Activated naive CD4-positive, alpha-beta T cell treated with anti-CD3 and anti-CD28 coated beads for 36 hours (primary cell): ENCODE results near the gene CFH. TPM values are rescaled to one million over a fixed set of nuclear protein-coding genes. Genes with fewer than 3 reads are reported as not detected.

Experiments used
- CTCF ChIA-PET: fragments of 350-600 bp; sonication (Branson Sonifier 250); formaldehyde crosslinking; loops from one replicate; lab custom pipeline; 2021; ENCODE audit warnings: antibody characterized with exemption; lab: Charles Lee
- DNase-seq: peaks from one replicate; pipeline ENCODE4 v3.0.0-alpha.2; 2020
- H3K27ac Mint-ChIP-seq: one replicate; pipeline ENCODE4 v1.8.0; 2021; ENCODE audit warnings: mild to moderate bottlenecking, mixed read lengths
- H3K27me3 Mint-ChIP-seq: one replicate; pipeline ENCODE4 v1.8.0; 2021; ENCODE audit warnings: low read depth, mixed read lengths
- H3K36me3 Mint-ChIP-seq: one replicate; pipeline ENCODE4 v1.8.0; 2021; ENCODE audit warnings: low read depth, mixed read lengths
- H3K4me1 Mint-ChIP-seq: one replicate; pipeline ENCODE4 v1.8.0; 2021; ENCODE audit warnings: low read depth, mixed read lengths
- H3K4me3 Mint-ChIP-seq: one replicate; pipeline ENCODE4 v1.8.0; 2021; ENCODE audit warnings: mild to moderate bottlenecking, moderate library complexity, mixed read lengths
- H3K9me3 Mint-ChIP-seq: one replicate; pipeline ENCODE4 v1.8.0; 2021; ENCODE audit warnings: mixed read lengths
- intact Hi-C: fragments of 100-400 bp; cut with micrococcal nuclease; formaldehyde crosslinking; loops from one replicate; pipeline ENCODE4 v1.15.1; 2023
- total RNA-seq, 2 experiments: library from RNA; stranded (reverse); gene quantifications; one replicate each; pipeline ENCODE4 v1.2.3, GENCODE V29; 2021

Gene CFH
- total RNA-seq, 2 experiments from 2014 or later = not detected

- no peak overlapping the region for H3K27ac Mint-ChIP-seq
- no peaks in the 10 kb centered on the region for H3K36me3 Mint-ChIP-seq
- no peaks in the 10 kb centered on the region for H3K4me1 Mint-ChIP-seq
- intact Hi-C loops = no loop called here
- no peak overlapping the region for H3K4me3 Mint-ChIP-seq
- no peak for DNase-seq
- CTCF ChIA-PET = interaction anchor here (0.5 kb wide), 1 partner anchor 58 kb away, joined by 5 read pairs; no protein-coding TSS in a partner anchor
- H3K9me3 Mint-ChIP-seq = no peaks in the 10 kb centered on the region
- no peaks in the 10 kb centered on the region for H3K27me3 Mint-ChIP-seq
Observed at GRCh38 chr1:196640976-196641375, 10.9 kb upstream of the CFH start.

DNA sequence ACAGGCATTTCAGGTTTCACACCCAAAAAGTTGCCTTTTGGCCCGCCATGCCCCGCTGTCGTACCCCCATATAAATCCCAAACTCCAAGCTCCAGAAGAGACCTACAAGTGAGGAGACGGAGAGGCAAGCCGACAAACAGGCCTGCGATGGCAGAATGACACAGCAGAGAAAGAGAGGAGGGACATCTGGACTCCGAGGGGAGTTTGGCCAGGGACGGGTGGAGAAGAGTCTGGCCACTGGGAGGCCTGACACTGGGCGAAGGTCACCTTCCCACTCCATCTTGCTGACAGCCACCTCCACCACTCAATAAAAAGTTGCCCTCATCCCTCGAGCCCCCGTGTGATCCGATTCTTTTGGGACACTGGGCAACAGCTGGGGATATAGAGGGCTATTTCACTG is 1.9 kb upstream of the CFH start:
- H3K27ac Mint-ChIP-seq = no peak overlapping the region
- H3K36me3 Mint-ChIP-seq = no peaks in the 10 kb centered on the region
- peaks cover 2% of the 10 kb centered on the region for H3K27me3 Mint-ChIP-seq
- CTCF ChIA-PET = no interaction called here
- H3K9me3 Mint-ChIP-seq = no peaks in the 10 kb centered on the region
- H3K4me1 Mint-ChIP-seq = peaks cover 9% of the 10 kb centered on the region
- no peak for DNase-seq
- no peak overlapping the region for H3K4me3 Mint-ChIP-seq
- intact Hi-C loops = no loop called here

DNA sequence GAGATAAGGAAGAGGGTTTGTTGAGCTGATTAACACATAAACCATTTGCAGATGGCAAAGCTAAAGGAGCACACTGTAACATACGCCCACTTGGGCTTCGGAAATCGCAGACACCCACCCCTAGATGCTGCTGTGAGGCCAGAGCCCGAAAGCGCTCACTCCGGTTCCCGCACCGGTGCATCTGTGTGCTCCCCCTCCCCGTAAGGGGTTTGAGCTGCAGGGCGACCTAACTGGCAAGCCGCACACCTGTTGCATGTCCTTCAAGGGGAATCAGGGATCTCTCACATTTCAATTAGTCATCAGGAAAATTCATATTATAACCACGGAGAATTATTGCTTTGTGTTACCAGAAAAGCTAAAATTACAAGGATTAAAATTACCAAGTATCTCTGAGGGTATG is 1.4 kb upstream of the CFH start:
- intact Hi-C loops = no loop called here
- peaks cover 9% of the 10 kb centered on the region for H3K4me1 Mint-ChIP-seq
- H3K4me3 Mint-ChIP-seq = no peak overlapping the region
- H3K27me3 Mint-ChIP-seq = peaks cover 2% of the 10 kb centered on the region
- H3K36me3 Mint-ChIP-seq = no peaks in the 10 kb centered on the region
- no peak overlapping the region for H3K27ac Mint-ChIP-seq
- CTCF ChIA-PET = no interaction called here
- no peaks in the 10 kb centered on the region for H3K9me3 Mint-ChIP-seq
- no peak for DNase-seq

GRCh38 chr1:196651079-196651478 is 764 bp upstream of the CFH start:
- Mint-ChIP-seq H3K9me3 (no peaks in the 10 kb centered on the region), H3K36me3 (no peaks in the 10 kb centered on the region), H3K4me1 (peaks cover 9% of the 10 kb centered on the region), H3K4me3 (no peak overlapping the region), H3K27me3 (peaks cover 2% of the 10 kb centered on the region), H3K27ac (no peak overlapping the region)
- intact Hi-C loops = no loop called here
- CTCF ChIA-PET = no interaction called here
- DNase-seq = no peak

DNA sequence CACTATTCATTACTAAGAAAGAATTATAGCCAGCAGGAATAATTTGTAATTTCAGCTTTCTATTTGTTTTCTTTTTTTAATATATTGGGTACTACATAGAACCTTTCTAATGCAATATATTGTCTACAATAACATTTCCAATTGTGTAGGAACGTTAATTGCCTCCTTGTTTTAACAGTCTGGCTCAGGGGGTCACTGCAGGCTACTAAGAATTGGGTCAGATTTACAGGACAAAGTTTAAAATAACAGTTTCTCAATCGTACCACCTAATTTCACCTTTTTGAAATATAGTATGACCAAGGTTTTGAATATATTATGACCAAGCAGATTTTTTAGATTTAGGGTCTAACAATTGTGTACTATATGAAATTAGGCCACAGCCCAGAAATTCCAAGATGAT is 2.4 kb downstream of the CFH start:
- no peak overlapping the region for H3K4me3 Mint-ChIP-seq
- intact Hi-C loops = no loop called here
- no peak overlapping the region for H3K27ac Mint-ChIP-seq
- DNase-seq = no peak
- CTCF ChIA-PET = no interaction called here
- no peaks in the 10 kb centered on the region for H3K36me3 Mint-ChIP-seq
- H3K4me1 Mint-ChIP-seq = peaks cover 9% of the 10 kb centered on the region
- H3K9me3 Mint-ChIP-seq = no peaks in the 10 kb centered on the region
- no peaks in the 10 kb centered on the region for H3K27me3 Mint-ChIP-seq

- Mint-ChIP-seq H3K36me3 (no peaks in the 10 kb centered on the region), H3K27me3 (no peaks in the 10 kb centered on the region), H3K9me3 (no peaks in the 10 kb centered on the region), H3K4me1 (peaks cover 9% of the 10 kb centered on the region), H3K4me3 (no peak overlapping the region), H3K27ac (no peak overlapping the region)
- CTCF ChIA-PET = no interaction called here
- no peak for DNase-seq
- intact Hi-C loops = no loop called here
Observed at GRCh38 chr1:196655071-196655470, 3.2 kb downstream of the CFH start.

DNA sequence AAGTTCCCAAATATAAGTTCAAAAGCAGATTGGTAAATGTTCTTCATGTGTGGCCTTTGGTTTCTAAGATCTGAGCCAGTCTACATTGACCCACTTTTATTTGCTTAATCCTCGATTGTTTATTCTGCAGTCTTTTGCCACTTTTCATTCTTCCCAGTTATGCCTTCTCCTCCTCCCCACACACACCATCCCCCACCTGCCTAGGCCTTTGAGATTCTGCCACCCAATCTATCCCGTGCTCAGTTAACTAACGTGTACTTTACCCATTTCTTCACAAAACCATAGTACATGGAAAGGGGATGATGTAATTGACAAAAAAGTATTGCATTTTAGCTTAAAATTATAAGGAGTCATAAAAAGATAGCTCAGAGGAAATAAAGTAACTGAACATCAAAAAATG is 3.7 kb downstream of the CFH start:
- H3K4me3 Mint-ChIP-seq = no peak overlapping the region
- no peaks in the 10 kb centered on the region for H3K36me3 Mint-ChIP-seq
- no peak for DNase-seq
- intact Hi-C loops = no loop called here
- H3K27me3 Mint-ChIP-seq = no peaks in the 10 kb centered on the region
- CTCF ChIA-PET = no interaction called here
- H3K4me1 Mint-ChIP-seq = peaks cover 9% of the 10 kb centered on the region
- no peak overlapping the region for H3K27ac Mint-ChIP-seq
- H3K9me3 Mint-ChIP-seq = no peaks in the 10 kb centered on the region

DNA sequence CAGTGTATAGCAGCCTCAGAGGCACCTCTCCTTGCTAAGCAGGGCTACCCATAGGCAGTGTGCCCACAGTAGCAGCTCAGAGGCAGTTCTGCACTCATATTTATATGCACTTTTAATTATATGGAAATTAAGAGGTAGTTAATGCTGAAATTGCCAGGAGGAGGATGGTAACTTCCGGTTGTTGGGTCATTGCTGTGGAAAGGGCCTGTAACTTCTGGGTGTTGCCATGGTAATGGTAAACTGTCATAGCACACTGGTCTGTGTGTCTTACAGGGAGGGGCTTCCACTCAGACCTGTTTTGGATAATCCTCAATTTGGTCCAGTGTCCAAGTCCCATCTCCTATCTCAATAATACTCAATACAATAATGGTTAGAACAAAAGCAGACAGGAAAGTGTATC is 7.6 kb downstream of the CFH start:
- no peak for DNase-seq
- no peaks in the 10 kb centered on the region for H3K27me3 Mint-ChIP-seq
- H3K4me1 Mint-ChIP-seq = no peaks in the 10 kb centered on the region
- no peak overlapping the region for H3K4me3 Mint-ChIP-seq
- CTCF ChIA-PET = no interaction called here
- H3K27ac Mint-ChIP-seq = no peak overlapping the region
- no peaks in the 10 kb centered on the region for H3K36me3 Mint-ChIP-seq
- H3K9me3 Mint-ChIP-seq = no peaks in the 10 kb centered on the region
- intact Hi-C loops = no loop called here

DNA sequence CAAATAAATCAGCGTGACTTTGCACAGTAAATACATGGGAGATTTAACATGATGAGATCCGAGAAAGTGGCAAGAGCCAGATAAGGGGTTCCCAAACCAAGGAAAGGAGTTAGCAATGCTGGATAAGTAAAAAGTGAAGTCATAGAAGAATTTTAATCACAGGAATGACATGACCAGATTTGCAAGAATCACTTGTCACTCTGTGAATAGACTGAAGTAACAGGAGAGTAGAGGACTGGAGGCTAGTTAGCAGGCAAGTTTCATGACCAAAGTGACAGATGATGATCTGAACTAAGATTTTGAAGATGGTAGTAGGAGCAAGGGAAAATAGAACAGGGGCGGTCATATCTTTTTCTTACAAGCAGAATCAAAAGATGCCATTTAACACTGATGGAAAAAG is 8.4 kb downstream of the CFH start:
- Mint-ChIP-seq H3K4me3 (no peak overlapping the region), H3K36me3 (no peaks in the 10 kb centered on the region), H3K27ac (no peak overlapping the region), H3K9me3 (no peaks in the 10 kb centered on the region), H3K27me3 (no peaks in the 10 kb centered on the region), H3K4me1 (no peaks in the 10 kb centered on the region)
- DNase-seq = no peak
- CTCF ChIA-PET = interaction anchor here (1.1 to 2.0 kb wide), 2 partner anchors 511 to 513 kb away, joined by 4 to 18 read pairs; no protein-coding TSS in a partner anchor
- intact Hi-C loops = loop anchor here (1.0 to 2.0 kb wide), 2 partner anchors 305 to 341 kb away; no protein-coding TSS in a partner anchor

GRCh38 chr1:196660852-196661251 is 9.0 kb downstream of the CFH start:
- DNase-seq = no peak
- intact Hi-C loops = loop anchor here (1.0 to 2.0 kb wide), 3 partner anchors 306 to 513 kb away; no protein-coding TSS in a partner anchor
- Mint-ChIP-seq H3K9me3 (no peaks in the 10 kb centered on the region), H3K27me3 (no peaks in the 10 kb centered on the region), H3K4me1 (no peaks in the 10 kb centered on the region), H3K27ac (no peak overlapping the region), H3K36me3 (no peaks in the 10 kb centered on the region), H3K4me3 (no peak overlapping the region)
- CTCF ChIA-PET = interaction anchor here (1.1 to 2.0 kb wide), 2 partner anchors 512 to 514 kb away, joined by 4 to 18 read pairs; no protein-coding TSS in a partner anchor

DNA sequence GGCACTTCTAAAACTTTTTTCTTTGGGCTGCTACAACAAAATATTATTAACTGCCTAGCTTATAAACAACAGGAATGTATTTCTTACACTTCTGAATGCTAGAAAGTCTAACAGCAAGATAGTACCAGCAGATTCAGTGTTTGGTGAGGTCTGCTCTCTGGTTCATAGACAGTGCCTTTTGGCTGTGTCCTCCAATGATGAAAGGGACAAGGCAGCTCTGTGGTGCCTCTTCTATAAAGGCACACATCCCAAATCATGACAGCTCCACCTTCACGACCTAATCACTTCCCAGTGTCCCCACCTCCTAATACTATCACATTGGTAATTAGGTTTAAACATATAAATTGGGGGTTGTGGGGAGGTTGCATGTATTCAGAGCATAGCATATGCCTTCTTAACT is 9.5 kb downstream of the CFH start:
- Mint-ChIP-seq H3K36me3 (no peaks in the 10 kb centered on the region), H3K4me1 (no peaks in the 10 kb centered on the region), H3K4me3 (no peak overlapping the region), H3K9me3 (no peaks in the 10 kb centered on the region), H3K27ac (no peak overlapping the region), H3K27me3 (no peaks in the 10 kb centered on the region)
- CTCF ChIA-PET = interaction anchor here (0.8 to 2.0 kb wide), 4 partner anchors 10 to 629 kb away, joined by 3 to 18 read pairs (median 4); no protein-coding TSS in a partner anchor
- intact Hi-C loops = loop anchor here (1.0 to 2.0 kb wide), 2 partner anchors 343 to 513 kb away; no protein-coding TSS in a partner anchor
- no peak for DNase-seq

- no peaks in the 10 kb centered on the region for H3K9me3 Mint-ChIP-seq
- no peaks in the 10 kb centered on the region for H3K36me3 Mint-ChIP-seq
- CTCF ChIA-PET = no interaction called here
Observed at GRCh38 chr1:196667131-196667530, 15.3 kb downstream of the CFH start.

GRCh38 chr1:196669051-196669450 is 17.2 kb downstream of the CFH start:
- no peaks in the 10 kb centered on the region for H3K36me3 Mint-ChIP-seq
- H3K9me3 Mint-ChIP-seq = no peaks in the 10 kb centered on the region
- DNase-seq = no peak
- no peaks in the 10 kb centered on the region for H3K27me3 Mint-ChIP-seq
- no peaks in the 10 kb centered on the region for H3K4me1 Mint-ChIP-seq
- H3K27ac Mint-ChIP-seq = no peak overlapping the region
- H3K4me3 Mint-ChIP-seq = no peak overlapping the region
- intact Hi-C loops = no loop called here
- CTCF ChIA-PET = no interaction called here

More at GRCh38 chr1:196667131-196667530, 15.3 kb downstream of the CFH start:
- no peak for DNase-seq
- intact Hi-C loops = no loop called here
- H3K27me3 Mint-ChIP-seq = no peaks in the 10 kb centered on the region
- H3K4me3 Mint-ChIP-seq = no peak overlapping the region
- no peaks in the 10 kb centered on the region for H3K4me1 Mint-ChIP-seq
- H3K27ac Mint-ChIP-seq = no peak overlapping the region
